Chondrocyte (in vitro differentiated cells): ENCODE data around the gene SEC16B. TPM values are rescaled to one million over a fixed set of nuclear protein-coding genes. Genes with fewer than 3 reads are reported as not detected.

Experiments used
- DNase-seq: peaks from one replicate; pipeline ENCODE4 v3.0.0; 2021; ENCODE audit warnings: mixed read lengths, low spot score
- H3K27ac Mint-ChIP-seq: one replicate; pipeline ENCODE4 v1.8.0; 2021; ENCODE audit warnings: mild to moderate bottlenecking, moderate library complexity, mixed read lengths; ENCODE audit not compliant: unreplicated experiment
- H3K27me3 Mint-ChIP-seq: 2 replicates; pipeline ENCODE4 v1.8.0; 2021; ENCODE audit warnings: low read depth, mixed read lengths
- H3K36me3 Mint-ChIP-seq: 2 replicates; pipeline ENCODE4 v1.8.0; 2021; ENCODE audit warnings: low read depth, mixed read lengths
- H3K4me1 Mint-ChIP-seq: 2 replicates; pipeline ENCODE4 v1.8.0; 2021; ENCODE audit warnings: low read depth, mild to moderate bottlenecking, mixed read lengths
- H3K4me3 Mint-ChIP-seq: one replicate; pipeline ENCODE4 v1.8.0; 2021; ENCODE audit warnings: mild to moderate bottlenecking, moderate library complexity, mixed read lengths; ENCODE audit not compliant: unreplicated experiment
- H3K9me3 Mint-ChIP-seq: 2 replicates; pipeline ENCODE4 v1.8.0; 2021; ENCODE audit warnings: low read depth, mixed read lengths
- total RNA-seq: library from RNA; stranded (reverse); gene quantifications from 3 replicates; pipeline ENCODE4 v1.2.1, GENCODE V29; 2021
- TF ChIP-seq, protein P1 (sequence below): fragments of 200-600 bp; sonication (generic); IDR thresholded peaks from 2 replicates; pipeline ENCODE4 v1.5.0; 2021; ENCODE audit warnings: antibody characterized with exemption, mild to moderate bottlenecking, moderate library complexity

Gene SEC16B
- total RNA-seq, 1 donor from 2014 or later = 3.6 TPM

GRCh38 chr1:177914603-177915002, 55.3 kb downstream of the SEC16B start:
- TF ChIP-seq, protein P1, sequence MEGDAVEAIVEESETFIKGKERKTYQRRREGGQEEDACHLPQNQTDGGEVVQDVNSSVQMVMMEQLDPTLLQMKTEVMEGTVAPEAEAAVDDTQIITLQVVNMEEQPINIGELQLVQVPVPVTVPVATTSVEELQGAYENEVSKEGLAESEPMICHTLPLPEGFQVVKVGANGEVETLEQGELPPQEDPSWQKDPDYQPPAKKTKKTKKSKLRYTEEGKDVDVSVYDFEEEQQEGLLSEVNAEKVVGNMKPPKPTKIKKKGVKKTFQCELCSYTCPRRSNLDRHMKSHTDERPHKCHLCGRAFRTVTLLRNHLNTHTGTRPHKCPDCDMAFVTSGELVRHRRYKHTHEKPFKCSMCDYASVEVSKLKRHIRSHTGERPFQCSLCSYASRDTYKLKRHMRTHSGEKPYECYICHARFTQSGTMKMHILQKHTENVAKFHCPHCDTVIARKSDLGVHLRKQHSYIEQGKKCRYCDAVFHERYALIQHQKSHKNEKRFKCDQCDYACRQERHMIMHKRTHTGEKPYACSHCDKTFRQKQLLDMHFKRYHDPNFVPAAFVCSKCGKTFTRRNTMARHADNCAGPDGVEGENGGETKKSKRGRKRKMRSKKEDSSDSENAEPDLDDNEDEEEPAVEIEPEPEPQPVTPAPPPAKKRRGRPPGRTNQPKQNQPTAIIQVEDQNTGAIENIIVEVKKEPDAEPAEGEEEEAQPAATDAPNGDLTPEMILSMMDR = no peak
- Mint-ChIP-seq H3K9me3 (peaks cover 4% of the 10 kb centered on the region), H3K27me3 (peaks cover 13% of the 10 kb centered on the region), H3K4me1 (no peaks in the 10 kb centered on the region), H3K36me3 (no peaks in the 10 kb centered on the region), H3K4me3 (no peak overlapping the region), H3K27ac (no peak overlapping the region)
- DNase-seq = no peak

GRCh38 chr1:177913762-177914540, 55.9 kb downstream of the SEC16B start:
- Mint-ChIP-seq H3K36me3 (no peaks in the 10 kb centered on the region), H3K4me1 (no peaks in the 10 kb centered on the region), H3K27ac (no peak overlapping the region), H3K9me3 (peaks cover 4% of the 10 kb centered on the region), H3K4me3 (no peak overlapping the region), H3K27me3 (peaks cover 19% of the 10 kb centered on the region)
- TF ChIP-seq, protein P1 = peak; percentile 67
- no peak for DNase-seq

DNA sequence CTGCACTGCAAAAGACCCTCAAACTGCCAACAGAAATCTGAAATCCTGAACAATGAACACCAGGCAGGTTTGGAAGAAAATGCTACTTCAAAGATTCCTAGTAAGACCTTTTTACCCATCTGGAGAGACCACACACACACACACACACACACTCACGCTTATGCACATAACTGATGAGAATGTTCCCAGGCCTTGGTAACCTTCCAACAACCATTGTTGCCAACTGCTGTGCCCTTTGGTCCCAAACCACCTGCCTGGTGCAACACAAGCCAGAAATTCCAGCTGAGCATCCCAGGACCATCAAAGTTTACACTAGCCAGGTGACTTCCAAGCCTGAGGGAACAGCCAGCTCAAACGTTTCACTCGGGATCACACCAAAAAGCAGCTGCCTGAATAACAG, 56.9 kb downstream of the SEC16B start:
- H3K4me3 Mint-ChIP-seq = no peak overlapping the region
- TF ChIP-seq, protein P1 = no peak
- no peak overlapping the region for H3K27ac Mint-ChIP-seq
- H3K27me3 Mint-ChIP-seq = peaks cover 28% of the 10 kb centered on the region
- H3K9me3 Mint-ChIP-seq = peaks cover 4% of the 10 kb centered on the region
- H3K36me3 Mint-ChIP-seq = no peaks in the 10 kb centered on the region
- H3K4me1 Mint-ChIP-seq = no peaks in the 10 kb centered on the region
- no peak for DNase-seq

- Mint-ChIP-seq H3K4me3 (no peak overlapping the region), H3K4me1 (no peaks in the 10 kb centered on the region), H3K27ac (no peak overlapping the region), H3K27me3 (peaks cover 47% of the 10 kb centered on the region), H3K9me3 (peaks cover 4% of the 10 kb centered on the region), H3K36me3 (no peaks in the 10 kb centered on the region)
- TF ChIP-seq, protein P1 = no peak
- no peak for DNase-seq
These were observed 60.4 kb downstream of the SEC16B start for GRCh38 chr1:177909416-177909815.

- no peak for DNase-seq
- Mint-ChIP-seq H3K36me3 (no peaks in the 10 kb centered on the region), H3K4me3 (no peak overlapping the region), H3K4me1 (no peaks in the 10 kb centered on the region), H3K9me3 (peaks cover 4% of the 10 kb centered on the region), H3K27ac (no peak overlapping the region), H3K27me3 (peaks cover 54% of the 10 kb centered on the region)
- TF ChIP-seq, protein P1 = no peak
These were observed 62.9 kb downstream of the SEC16B start for GRCh38 chr1:177907000-177907399.
